Fibroblast of lung (primary cell): Measurements from ENCODE around the gene FBXO40.

Experiments used
- CTCF ChIP-seq, 2 donors: IDR thresholded peaks in 1 of 2; conservative IDR thresholded peaks in 1 of 2; 1 replicate in 1 of 2; 2 replicates in 1 of 2; pipeline ENCODE4 v1.5.1; 2011 to 2012; ENCODE audit warnings: low read length in 2 of 2, control low read depth in 1 of 2, inconsistent platforms in 1 of 2, low read depth in 1 of 2, mild to moderate bottlenecking in 1 of 2
- EZH2 ChIP-seq: IDR thresholded peaks from 2 replicates; pipeline ENCODE4 v1.5.1; 2012; ENCODE audit warnings: low read length, control low read depth, mild to moderate bottlenecking; ENCODE audit errors: missing control alignments

- no peak for TF ChIP-seq CTCF (conservative IDR thresholded peaks at IDR 0.05 in 1 of 2, IDR thresholded peaks at IDR 0.05 in 1 of 2; ENCODE audit: low read depth in 1 of 2, low read length in 2 of 2)
- TF ChIP-seq EZH2 = no peak
Observed at GRCh38 chr3:121545574-121546455, 47.4 kb upstream of the FBXO40 start, which contains the start of gene POLQ.
